B cell (primary cell): ENCODE measurements around the gene LIPI. TPM values are rescaled to one million over a fixed set of nuclear protein-coding genes. Genes with fewer than 3 reads are reported as not detected.

Experiments
- ATAC-seq: fragments of 200-7000 bp; cut with Tn5 transposase; one replicate; pipeline ENCODE4 v1.10.0; 2021; ENCODE audit warnings: low read depth, mild to moderate bottlenecking, moderate number of reproducible peaks, moderate library complexity
- CTCF ChIA-PET: fragments of 350-600 bp; sonication (Branson Sonifier 250); formaldehyde crosslinking; loops from one replicate; lab custom pipeline; 2021; ENCODE audit warnings: antibody characterized with exemption, inconsistent platforms; lab: Charles Lee
- POLR2A ChIA-PET: fragments of 350-600 bp; sonication (Branson Sonifier 250); formaldehyde crosslinking; loops from one replicate; lab custom pipeline; 2021; ENCODE audit warnings: antibody characterized with exemption; lab: Charles Lee
- DNase-seq: peaks from one replicate; pipeline ENCODE4 v3.0.0; 2013
- H2AFZ ChIP-seq: 2 replicates; pipeline ENCODE4 v1.6.1; 2012; ENCODE audit warnings: mild to moderate bottlenecking, low read depth, low read length; ENCODE audit not compliant: insufficient read depth, poor library complexity, severe bottlenecking
- H3K27ac ChIP-seq, 2 donors: 1 replicate in 1 of 2; 2 replicates in 1 of 2; pipeline ENCODE4 v1.5.1; 2012 to 2013; ENCODE audit warnings: low read length in 2 of 2, mild to moderate bottlenecking in 2 of 2, moderate library complexity in 1 of 2
- H3K27me3 ChIP-seq, 4 experiments: fragments of 200-600 bp in 1 of 4; sonication (generic) in 1 of 4; replicated peaks in 1 of 4; 1 replicate in 2 of 4; 2 replicates in 2 of 4; pipeline versions ENCODE4 v1.6.1 to v1.7.0; 2013 to 2016; ENCODE audit warnings: low read length in 3 of 4, mild to moderate bottlenecking in 2 of 4, mixed read lengths in 1 of 4, moderate library complexity in 1 of 4; ENCODE audit not compliant: insufficient read depth in 4 of 4, control insufficient read depth in 3 of 4; ENCODE audit errors: control extremely low read depth in 1 of 4
- H3K36me3 ChIP-seq, 2 experiments: replicated peaks in 1 of 2; 1 replicate in 1 of 2; 2 replicates in 1 of 2; pipeline versions ENCODE4 v1.6.1 to v1.7.1; 2013; ENCODE audit warnings: low read length in 1 of 2; ENCODE audit not compliant: insufficient read depth in 2 of 2, control insufficient read depth in 1 of 2; ENCODE audit errors: control extremely low read depth in 1 of 2, extremely low read depth in 1 of 2
- H3K4me1 ChIP-seq, 2 donors: fragments of 200-600 bp in 1 of 2; sonication (generic) in 1 of 2; 1 replicate in 1 of 2; 2 replicates in 1 of 2; pipeline versions ENCODE4 v1.5.1 to v1.6.1; 2013 to 2017; ENCODE audit warnings: low read length in 2 of 2; ENCODE audit not compliant: control insufficient read depth in 2 of 2, insufficient read depth in 2 of 2
- H3K4me2 ChIP-seq: replicated peaks from 2 replicates; pipeline ENCODE3; 2012; ENCODE audit warnings: mild to moderate bottlenecking, low read depth, low read length; ENCODE audit not compliant: poor library complexity, severe bottlenecking
- H3K4me3 ChIP-seq, 5 experiments: fragments of 200-600 bp in 1 of 5; sonication (generic) in 1 of 5; 1 replicate in 3 of 5; 2 replicates in 2 of 5; pipeline versions ENCODE4 v1.5.1 to v1.7.0; 2011 to 2016; ENCODE audit warnings: low read length in 4 of 5, mild to moderate bottlenecking in 4 of 5, low read depth in 2 of 5, control low read depth in 1 of 5, moderate library complexity in 1 of 5; ENCODE audit not compliant: insufficient read depth in 1 of 5; ENCODE audit errors: control extremely low read depth in 1 of 5, extremely low read depth in 1 of 5
- H3K79me2 ChIP-seq: fragments of 200-600 bp; sonication (generic); one replicate; pipeline ENCODE4 v1.6.0; 2016; ENCODE audit warnings: low read length; ENCODE audit not compliant: control insufficient read depth, insufficient read depth
- H3K9ac ChIP-seq: fragments of 200-600 bp; sonication (generic); 2 replicates; pipeline ENCODE4 v1.6.1; 2017; ENCODE audit warnings: mild to moderate bottlenecking, low read length, moderate library complexity
- H3K9me3 ChIP-seq, 3 donors: one replicate each; pipeline versions ENCODE4 v1.6.1 to v1.7.1; 2013; ENCODE audit warnings: low read length in 2 of 3; ENCODE audit not compliant: control insufficient read depth in 2 of 3, insufficient read depth in 1 of 3; ENCODE audit errors: control extremely low read depth in 1 of 3
- H4K20me1 ChIP-seq: 2 replicates; pipeline ENCODE4 v1.6.0; 2012; ENCODE audit warnings: mild to moderate bottlenecking, low read length; ENCODE audit not compliant: insufficient read depth, control insufficient read depth, poor library complexity, severe bottlenecking
- H3K27ac Mint-ChIP-seq: one replicate; pipeline ENCODE4 v1.8.0; 2021; ENCODE audit warnings: mixed read lengths
- H3K27me3 Mint-ChIP-seq: one replicate; pipeline ENCODE4 v1.8.0; 2021; ENCODE audit warnings: mixed read lengths
- H3K4me1 Mint-ChIP-seq: one replicate; pipeline ENCODE4 v1.8.0; 2021; ENCODE audit warnings: mixed read lengths
- H3K4me3 Mint-ChIP-seq: one replicate; pipeline ENCODE4 v1.8.0; 2021; ENCODE audit warnings: mixed read lengths
- H3K9me3 Mint-ChIP-seq: one replicate; pipeline ENCODE4 v1.8.0; 2022; ENCODE audit warnings: mixed read lengths; ENCODE audit not compliant: insufficient read depth
- CTCF ChIP-seq: fragments of 200-600 bp; IDR thresholded peaks from one replicate; pipeline ENCODE4 v1.8.0; 2022; ENCODE audit warnings: antibody characterized with exemption, mild to moderate bottlenecking
- EZH2 ChIP-seq: IDR thresholded peaks from 2 replicates; pipeline ENCODE4 v1.6.1; 2012; ENCODE audit warnings: borderline replicate concordance, low read depth, mild to moderate bottlenecking, moderate library complexity, low read length; ENCODE audit not compliant: insufficient read depth, poor library complexity, severe bottlenecking
- WGBS: methylation state at CpG from one replicate; pipeline ENCODE4 v1.1.5; 2013; ENCODE audit warnings: missing lambda C conversion rate; ENCODE audit not compliant: insufficient coverage; 5-methylcytosine and 5-hydroxymethylcytosine counted together
- intact Hi-C: fragments of 100-400 bp; cut with micrococcal nuclease; formaldehyde crosslinking; loops from one replicate; pipeline ENCODE4 v1.10.0; 2022
- polyA plus RNA-seq: library from polyadenylated mRNA; depleted of rRNA; stranded (reverse); fragments of >200 nt; gene quantifications from 2 replicates; pipeline ENCODE4 v1.2.3, GENCODE V29; 2012
- total RNA-seq, 2 donors: library from RNA; stranded (reverse); fragments of 120-200 nt in 1 of 2; gene quantifications; 1 replicate in 1 of 2; 2 replicates in 1 of 2; pipeline versions ENCODE4 v1.2.3 to v1.2.4, GENCODE V29; 2013 to 2022

Gene LIPI
- total and polyA plus RNA-seq, 2 donors (not counting 1 experiment from before 2014, with no cell fraction given): not detected

DNA sequence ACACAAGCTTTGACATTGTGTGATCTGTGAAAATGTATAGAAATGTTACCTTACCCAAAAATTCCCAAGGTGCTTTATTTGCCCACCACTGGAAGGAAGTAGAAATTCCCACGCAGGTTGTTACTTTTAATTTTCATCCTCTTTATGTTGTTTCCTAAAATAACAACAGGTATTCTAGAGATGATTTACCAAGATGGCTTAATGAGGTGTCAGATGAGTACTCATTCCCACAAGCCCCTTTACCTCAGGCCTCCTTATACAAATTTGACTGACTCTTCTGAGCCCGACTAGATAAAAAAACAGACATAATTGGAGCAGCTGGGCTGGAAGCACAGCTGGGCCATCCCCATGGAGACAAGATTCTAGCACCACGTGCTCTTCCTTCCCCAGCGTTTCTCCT, 114.6 kb downstream of the LIPI start:
- no peak overlapping the region for H3K4me2 ChIP-seq
- H4K20me1 ChIP-seq: no peaks in the 10 kb centered on the region
- Mint-ChIP-seq H3K4me1 (no peaks in the 10 kb centered on the region), H3K27ac (no peak overlapping the region), H3K9me3 (peaks cover 6% of the 10 kb centered on the region), H3K27me3 (no peaks in the 10 kb centered on the region), H3K4me3 (no peak overlapping the region)
- 60% methylated on average over 3 of the region's 4 CpGs for WGBS
- H3K9ac ChIP-seq: no peak overlapping the region
- TF ChIP-seq EZH2 (no peak), CTCF (no peak)
- no peaks in the 10 kb centered on the region for H3K27me3 ChIP-seq
- H3K79me2 ChIP-seq: no peaks in the 10 kb centered on the region
- H2AFZ ChIP-seq: no peak overlapping the region
- no peak overlapping the region for H3K4me3 ChIP-seq
- no peaks in the 10 kb centered on the region for H3K36me3 ChIP-seq
- DNase-seq (no peak), ATAC-seq (no peak)
- H3K9me3 ChIP-seq: peaks cover 0 to 8% (median 0%) of the 10 kb centered on the region in 3 donors
- intact Hi-C loops: no loop called here
- H3K27ac ChIP-seq: no peak overlapping the region
- CTCF ChIA-PET: no interaction called here
- POLR2A ChIA-PET: no interaction called here
- H3K4me1 ChIP-seq: no peaks in the 10 kb centered on the region

DNA sequence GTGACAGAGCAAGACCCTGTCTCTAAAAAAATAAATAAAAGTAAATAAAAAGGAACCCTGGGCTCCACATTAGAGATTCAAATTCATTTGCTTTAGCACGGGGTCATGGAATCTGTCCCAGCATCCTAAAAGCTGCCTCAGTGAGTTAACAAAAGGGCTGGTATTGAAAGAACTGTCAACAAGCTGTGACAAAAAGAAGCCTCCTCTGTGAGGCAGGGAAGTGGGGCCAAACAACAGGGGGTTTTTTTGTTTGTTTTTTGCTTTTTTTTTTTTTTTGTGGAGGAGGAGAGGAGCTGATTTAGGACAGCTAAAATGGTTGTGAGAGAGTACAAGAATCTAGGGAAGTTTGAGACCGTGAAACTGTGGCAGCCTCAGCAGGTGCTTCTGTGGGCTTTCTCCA, 115.7 kb downstream of the LIPI start:
- Histone ChIP-seq H3K4me1 (no peaks in the 10 kb centered on the region), H3K9me3 (peaks cover 0 to 8% (median 0%) of the 10 kb centered on the region in 3 donors), H3K27ac (no peak overlapping the region), H3K9ac (no peak overlapping the region), H3K36me3 (no peaks in the 10 kb centered on the region), H3K4me3 (no peak overlapping the region), H3K79me2 (no peaks in the 10 kb centered on the region), H2AFZ (no peak overlapping the region), H4K20me1 (no peaks in the 10 kb centered on the region), H3K27me3 (no peaks in the 10 kb centered on the region), H3K4me2 (no peak overlapping the region)
- no peak for TF ChIP-seq CTCF
- no peak for TF ChIP-seq EZH2
- intact Hi-C loops: no loop called here
- ChIA-PET CTCF (no interaction called here), POLR2A (no interaction called here)
- no peaks in the 10 kb centered on the region for H3K4me1 Mint-ChIP-seq
- no peak overlapping the region for H3K27ac Mint-ChIP-seq
- no peak for DNase-seq
- ATAC-seq: no peak
- H3K27me3 Mint-ChIP-seq: no peaks in the 10 kb centered on the region
- H3K9me3 Mint-ChIP-seq: peaks cover 6% of the 10 kb centered on the region
- no peak overlapping the region for H3K4me3 Mint-ChIP-seq
- 77% methylated on average over 1 of the region's 2 CpGs for WGBS
